Kidney (tissue), 14 donors: ENCODE results near the gene MSH5. TPM values are rescaled to one million over a fixed set of nuclear protein-coding genes. Genes with fewer than 3 reads are reported as not detected.
"Not testable (repeated sequence)": the region's sequence is repeated elsewhere in the genome, so short reads cannot be mapped to it uniquely, and the experiment has no call there.

Source experiments
- DNase-seq, 5 donors: peaks; one replicate each; pipeline ENCODE4 v3.0.0-alpha.2; 2013 to 2020
- FAIRE-seq: peaks from 2 replicates; lab custom pipeline; 2012; peaks lifted over from hg19 to GRCh38; lab: Jason Lieb, UNC
- H3K27ac ChIP-seq, 2 donors: one replicate each; pipeline ENCODE4 v1.7.0; 2013; ENCODE audit warnings: low read depth in 2 of 2, low read length in 2 of 2, inconsistent platforms in 1 of 2
- H3K27me3 ChIP-seq: one replicate; pipeline ENCODE4 v1.7.1; 2013; ENCODE audit warnings: low read length, inconsistent platforms; ENCODE audit not compliant: control insufficient read depth, insufficient read depth
- H3K36me3 ChIP-seq, 3 donors: one replicate each; pipeline versions ENCODE4 v1.7.0 to v1.7.1; 2013; ENCODE audit warnings: low read length in 3 of 3, control low read depth in 1 of 3, inconsistent platforms in 1 of 3; ENCODE audit not compliant: insufficient read depth in 3 of 3, control insufficient read depth in 2 of 3
- H3K4me1 ChIP-seq, 3 donors: one replicate each; pipeline versions ENCODE4 v1.7.0 to v1.7.1; 2013; ENCODE audit warnings: low read length in 3 of 3, inconsistent platforms in 1 of 3, low read depth in 1 of 3; ENCODE audit not compliant: control insufficient read depth in 2 of 3, insufficient read depth in 2 of 3
- H3K4me3 ChIP-seq, 3 donors: one replicate each; pipeline versions ENCODE4 v1.7.0 to v1.8.1; 2013; ENCODE audit warnings: low read length in 3 of 3, control low read depth in 1 of 3, inconsistent platforms in 1 of 3
- H3K9ac ChIP-seq, 3 donors: one replicate each; pipeline versions ENCODE4 v1.7.0 to v1.7.1; 2013; ENCODE audit warnings: low read length in 3 of 3, control low read depth in 1 of 3, inconsistent platforms in 1 of 3
- H3K9me3 ChIP-seq, 3 donors: one replicate each; pipeline versions ENCODE4 v1.7.0 to v1.7.1; 2013; ENCODE audit warnings: low read length in 3 of 3, control low read depth in 1 of 3, inconsistent platforms in 1 of 3; ENCODE audit not compliant: control insufficient read depth in 2 of 3, insufficient read depth in 1 of 3
- intact Hi-C: fragments of 100-400 bp; cut with DNase I; formaldehyde crosslinking; loops from one replicate; pipeline ENCODE4 v1.11.1; 2022
- polyA plus RNA-seq: library from polyadenylated mRNA; stranded (reverse); fragments of 350-450 nt; fragmentation: Illumina TruSeq; extraction: RNeasy Lipid Tissue Mini Kit (QIAGEN cat#74804); gene quantifications from one replicate; pipeline ENCODE4 v1.2.3, GENCODE V29; 2014; ENCODE audit warnings: low read depth, low replicate concordance; ENCODE audit not compliant: insufficient read depth
- total RNA-seq: library from RNA; stranded (reverse); fragmentation: NEBNext Ultra II Directional; extraction: Animal tissue kit (Norgen Biotek cat#: 25700); gene quantifications from one replicate; pipeline ENCODE4 v1.2.1, GENCODE V29; 2021
- TF ChIP-seq, protein P1 (sequence below): IDR thresholded peaks from 3 replicates; pipeline ENCODE4 v1.5.1; 2012; ENCODE audit warnings: mild to moderate bottlenecking, moderate library complexity, borderline replicate concordance; ENCODE audit not compliant: insufficient read depth; ENCODE audit errors: extremely low read depth
- donor health status: control.
- donor health status: control.
- donor health status: control.
- donor health status: control.
- donor health status: control.
- donor health status: DM: yes; HTN: yes; CAD: no.
- donor health status: Normal renal cell carcinoma (clear cell type).

Gene MSH5
- total and polyA plus RNA-seq, 2 donors from 2014 or later, result 14.4 to 23.7 TPM

GRCh38 chr6:31797588-31797987 is 57.8 kb downstream of the MSH5 start:
- H3K36me3 ChIP-seq, result no peaks in the 10 kb centered on the region
- no peak overlapping the region for H3K9ac ChIP-seq
- H3K4me1 ChIP-seq, result peaks cover 0 to 5% (median 0%) of the 10 kb centered on the region in 3 donors
- H3K9me3 ChIP-seq, result no peaks in the 10 kb centered on the region
- H3K27ac ChIP-seq, result no peak overlapping the region
- no peaks in the 10 kb centered on the region for H3K27me3 ChIP-seq
- no peak for FAIRE-seq
- DNase-seq, result no peak
- TF ChIP-seq, protein P1, sequence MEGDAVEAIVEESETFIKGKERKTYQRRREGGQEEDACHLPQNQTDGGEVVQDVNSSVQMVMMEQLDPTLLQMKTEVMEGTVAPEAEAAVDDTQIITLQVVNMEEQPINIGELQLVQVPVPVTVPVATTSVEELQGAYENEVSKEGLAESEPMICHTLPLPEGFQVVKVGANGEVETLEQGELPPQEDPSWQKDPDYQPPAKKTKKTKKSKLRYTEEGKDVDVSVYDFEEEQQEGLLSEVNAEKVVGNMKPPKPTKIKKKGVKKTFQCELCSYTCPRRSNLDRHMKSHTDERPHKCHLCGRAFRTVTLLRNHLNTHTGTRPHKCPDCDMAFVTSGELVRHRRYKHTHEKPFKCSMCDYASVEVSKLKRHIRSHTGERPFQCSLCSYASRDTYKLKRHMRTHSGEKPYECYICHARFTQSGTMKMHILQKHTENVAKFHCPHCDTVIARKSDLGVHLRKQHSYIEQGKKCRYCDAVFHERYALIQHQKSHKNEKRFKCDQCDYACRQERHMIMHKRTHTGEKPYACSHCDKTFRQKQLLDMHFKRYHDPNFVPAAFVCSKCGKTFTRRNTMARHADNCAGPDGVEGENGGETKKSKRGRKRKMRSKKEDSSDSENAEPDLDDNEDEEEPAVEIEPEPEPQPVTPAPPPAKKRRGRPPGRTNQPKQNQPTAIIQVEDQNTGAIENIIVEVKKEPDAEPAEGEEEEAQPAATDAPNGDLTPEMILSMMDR, result no peak
- H3K4me3 ChIP-seq, result no peak overlapping the region
- intact Hi-C loops, result no loop called here

GRCh38 chr6:31799781-31800180 is 60.0 kb downstream of the MSH5 start:
- DNase-seq (no peak), FAIRE-seq (no peak)
- Histone ChIP-seq H3K9ac (no peak overlapping the region), H3K9me3 (no peaks in the 10 kb centered on the region), H3K4me3 (no peak overlapping the region), H3K36me3 (no peaks in the 10 kb centered on the region), H3K27me3 (no peaks in the 10 kb centered on the region), H3K4me1 (peaks cover 0 to 1% (median 0%) of the 10 kb centered on the region in 3 donors), H3K27ac (no peak overlapping the region)
- intact Hi-C loops, result no loop called here
- TF ChIP-seq, protein P1, result no peak

DNA sequence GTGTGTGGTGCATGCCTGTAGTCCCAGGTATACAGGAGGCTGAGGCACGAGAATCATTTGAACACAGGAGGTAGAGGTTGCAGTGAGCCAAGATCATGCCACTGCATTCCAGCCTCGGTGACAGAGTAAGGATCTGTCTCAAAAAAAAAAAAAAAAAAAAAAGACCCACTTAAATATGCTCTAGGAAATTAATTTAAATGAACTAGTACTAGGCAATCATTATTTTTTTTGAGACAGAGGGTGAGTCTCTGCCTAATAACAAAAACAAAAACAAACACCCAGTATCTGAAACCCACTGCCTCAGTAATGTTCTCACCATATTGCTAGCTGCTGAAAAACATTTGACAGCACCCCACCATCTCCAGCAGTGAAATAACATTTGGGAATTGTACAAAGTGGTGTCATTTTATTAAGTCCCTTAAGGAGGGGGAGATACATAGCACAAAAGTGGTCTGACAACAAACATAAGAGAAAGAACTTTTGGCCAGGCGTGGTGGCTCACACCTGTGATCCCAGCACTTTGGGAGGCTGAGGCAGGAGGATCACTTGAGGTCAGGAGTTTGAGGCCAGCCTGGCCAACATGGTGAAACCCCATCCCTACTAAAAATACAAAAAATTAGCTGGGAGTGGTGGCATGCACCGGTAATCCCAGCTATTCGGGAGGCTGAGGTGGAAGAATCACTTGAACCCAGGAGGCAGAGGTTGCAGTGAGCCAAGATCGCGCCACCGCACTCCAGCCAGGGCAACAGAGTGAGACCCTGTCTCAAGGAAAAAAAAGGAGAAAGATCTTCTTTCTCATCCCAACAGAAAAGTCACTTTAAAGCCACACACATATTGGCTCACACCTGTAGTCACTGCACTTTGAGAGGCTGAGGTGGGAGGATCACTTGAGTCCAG is 61.5 kb downstream of the MSH5 start:
- H3K9ac ChIP-seq, H3K27me3 ChIP-seq, H3K4me3 ChIP-seq, DNase-seq, intact Hi-C loops, FAIRE-seq, H3K9me3 ChIP-seq, H3K36me3 ChIP-seq, H3K4me1 ChIP-seq, H3K27ac ChIP-seq: not testable (repeated sequence)

DNA sequence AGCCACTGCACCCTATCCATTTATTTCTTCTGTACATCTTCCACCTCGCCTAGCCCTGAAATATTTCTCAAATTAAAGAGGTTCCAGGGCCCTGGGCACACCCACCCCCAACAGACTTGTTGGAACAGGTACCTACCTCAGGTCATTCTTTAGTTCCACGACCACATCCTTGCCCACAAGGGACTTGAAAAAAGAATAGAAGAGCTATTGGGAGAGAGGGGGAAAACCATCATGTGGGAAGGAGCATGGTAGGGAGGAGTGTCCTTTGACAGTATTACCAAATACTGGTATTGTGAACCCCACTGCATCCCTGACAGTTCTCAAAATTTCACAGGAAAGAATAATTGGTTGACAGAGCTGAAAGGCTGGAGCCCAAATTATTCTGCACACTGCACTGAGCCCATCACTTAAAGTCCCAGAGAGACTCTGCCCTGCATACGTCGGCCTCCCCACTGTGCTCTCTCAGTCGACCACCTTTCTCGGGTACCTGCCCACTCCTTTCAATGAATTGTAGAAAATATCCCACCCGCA is 66.2 kb downstream of the MSH5 start:
- DNase-seq (no peak), FAIRE-seq (no peak)
- peak overlapping the region; percentile 95 to 96 for H3K27ac ChIP-seq
- peak overlapping the region; percentile 83 to 99 (median 97) for H3K9ac ChIP-seq
- H3K4me3 ChIP-seq, result peak overlapping the region; percentile 83 to 94 (median 87)
- H3K4me1 ChIP-seq, result peaks cover 0 to 4% (median 3%) of the 10 kb centered on the region in 3 donors
- intact Hi-C loops, result no loop called here
- no peaks in the 10 kb centered on the region for H3K27me3 ChIP-seq
- TF ChIP-seq, protein P1, result no peak
- H3K36me3 ChIP-seq, result no peaks in the 10 kb centered on the region
- H3K9me3 ChIP-seq, result no peaks in the 10 kb centered on the region
